IPS-18c (cell line): Measurements from ENCODE around the gene TMTC2.
"Not testable (repeated sequence)": the region's sequence is repeated elsewhere in the genome, so short reads cannot be mapped to it uniquely, and the experiment has no call there.

ENCODE experiments used
- H3K4me3 ChIP-seq: 2 replicates; pipeline ENCODE4 v1.7.0; 2013; ENCODE audit warnings: low read depth, mild to moderate bottlenecking, low read length, moderate library complexity; ENCODE audit not compliant: insufficient read depth
- H3K9me3 ChIP-seq: one replicate; pipeline ENCODE4 v1.6.1; 2013; ENCODE audit warnings: mild to moderate bottlenecking, low read length, moderate library complexity; ENCODE audit not compliant: control insufficient read depth, insufficient read depth

Gene TMTC2

DNA sequence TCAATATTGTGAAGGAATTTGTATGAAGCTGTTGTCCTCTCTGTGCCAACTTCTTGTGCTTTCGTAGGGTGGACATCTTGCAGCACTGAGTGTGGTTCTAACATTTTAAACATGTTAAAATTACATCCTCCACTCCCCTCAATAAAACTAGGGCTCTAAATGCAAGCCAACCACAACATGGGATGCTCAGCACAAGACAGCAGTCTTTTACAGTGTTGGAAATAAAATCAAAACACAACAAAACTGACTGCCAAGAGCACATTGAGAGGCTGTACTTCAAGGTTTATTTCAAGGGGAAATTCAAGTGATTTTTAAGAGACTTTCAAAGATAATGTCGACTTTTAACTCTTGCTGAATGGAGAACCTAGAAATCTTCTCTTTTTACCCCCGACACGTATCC is 396.9 kb downstream of the TMTC2 start:
- Histone ChIP-seq H3K4me3 (no peak overlapping the region), H3K9me3 (no peaks in the 10 kb centered on the region)

DNA sequence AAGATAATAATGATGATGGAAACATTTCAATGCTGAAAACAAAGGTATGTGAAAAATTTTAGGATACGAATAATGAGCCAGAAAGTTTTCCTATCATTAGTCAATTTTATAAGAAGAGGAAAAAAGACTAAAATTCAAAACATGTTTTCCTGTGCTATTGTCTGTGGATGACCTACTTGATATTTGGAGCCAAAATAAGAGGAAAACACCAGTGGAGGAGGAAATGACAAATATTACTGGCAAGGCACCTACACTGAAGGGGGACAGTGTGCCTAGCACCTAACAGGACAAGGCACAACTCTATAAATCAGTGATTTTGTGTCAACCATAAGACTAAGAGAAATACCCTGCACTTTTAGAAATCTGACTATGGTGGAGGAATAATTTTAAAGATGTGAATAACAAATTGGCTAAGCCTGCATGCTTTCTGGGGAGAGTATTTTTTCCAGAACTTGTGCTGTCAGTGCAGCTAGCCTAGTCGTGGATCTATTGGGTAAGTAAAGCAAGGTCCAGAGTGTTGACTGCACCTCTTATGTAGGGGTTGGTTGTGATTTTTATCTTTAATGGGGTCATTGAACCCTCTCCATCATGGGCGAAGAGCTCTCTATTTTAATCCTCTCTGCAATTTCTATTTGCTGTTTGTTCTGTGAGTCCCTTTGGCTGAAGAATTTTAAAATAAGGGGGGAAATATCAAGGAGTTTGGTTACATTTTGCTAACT is 398.0 kb downstream of the TMTC2 start:
- H3K9me3 ChIP-seq: no peaks in the 10 kb centered on the region
- no peak overlapping the region for H3K4me3 ChIP-seq

DNA sequence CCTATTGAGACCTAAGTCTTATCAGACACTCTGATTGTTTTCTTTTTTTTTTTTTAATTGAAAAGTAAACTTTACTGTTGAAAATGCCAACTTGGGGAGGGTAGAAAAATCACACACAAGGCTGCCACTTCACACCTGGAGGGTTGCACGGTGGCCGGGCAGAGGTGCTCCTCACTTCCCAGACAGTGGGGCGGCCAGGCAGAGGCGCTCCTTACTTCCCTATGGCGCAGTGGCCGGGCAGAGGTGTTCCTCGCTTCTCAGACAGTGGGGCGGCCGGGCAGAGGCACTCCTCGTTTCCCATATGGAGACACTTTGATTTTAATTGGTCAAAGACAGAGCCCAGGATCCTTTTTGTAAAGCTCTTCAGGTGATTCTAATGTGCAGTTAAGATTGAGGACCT is 399.3 kb downstream of the TMTC2 start:
- Histone ChIP-seq H3K9me3 (no peaks in the 10 kb centered on the region), H3K4me3 (no peak overlapping the region)

DNA sequence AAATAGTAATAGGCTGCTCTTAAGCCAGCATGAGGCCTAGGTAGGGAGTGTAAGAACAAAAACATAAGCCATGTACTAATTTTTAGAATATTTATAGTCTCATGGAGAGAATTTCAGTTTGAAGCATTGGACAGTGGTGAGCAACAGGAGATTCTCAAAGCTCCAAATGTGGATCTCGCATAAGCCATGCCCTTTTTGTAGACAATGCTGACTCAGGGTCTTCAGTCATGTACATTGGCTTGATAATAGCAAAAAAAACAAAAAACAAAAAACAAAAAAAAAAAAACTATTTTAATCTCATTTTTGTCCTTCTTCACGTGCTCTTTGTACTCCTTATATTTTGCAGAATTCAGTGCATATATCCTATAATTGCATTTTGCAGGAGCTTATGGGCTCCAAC is 402.9 kb downstream of the TMTC2 start:
- no peak overlapping the region for H3K4me3 ChIP-seq
- H3K9me3 ChIP-seq: no peaks in the 10 kb centered on the region

DNA sequence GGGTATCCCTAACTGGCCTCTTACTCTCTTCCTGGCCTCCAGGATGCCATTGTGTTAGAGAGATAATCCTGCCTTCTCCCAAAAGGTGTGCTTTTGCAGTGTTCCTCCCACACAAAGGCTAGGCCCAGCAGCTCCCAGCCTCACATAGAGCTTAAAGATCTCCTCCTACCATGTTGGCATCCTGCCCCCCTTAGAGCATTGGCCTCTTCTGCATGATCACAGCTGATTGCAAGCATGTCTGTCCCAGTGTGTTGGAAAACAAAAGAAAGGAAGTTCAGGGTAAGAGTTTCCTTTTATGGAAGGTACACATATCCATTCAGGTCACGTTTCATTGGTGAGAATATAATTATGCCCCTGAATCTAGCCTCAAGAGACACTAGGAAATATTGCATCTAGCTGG is 405.4 kb downstream of the TMTC2 start:
- Histone ChIP-seq H3K9me3 (no peaks in the 10 kb centered on the region), H3K4me3 (no peak overlapping the region)

DNA sequence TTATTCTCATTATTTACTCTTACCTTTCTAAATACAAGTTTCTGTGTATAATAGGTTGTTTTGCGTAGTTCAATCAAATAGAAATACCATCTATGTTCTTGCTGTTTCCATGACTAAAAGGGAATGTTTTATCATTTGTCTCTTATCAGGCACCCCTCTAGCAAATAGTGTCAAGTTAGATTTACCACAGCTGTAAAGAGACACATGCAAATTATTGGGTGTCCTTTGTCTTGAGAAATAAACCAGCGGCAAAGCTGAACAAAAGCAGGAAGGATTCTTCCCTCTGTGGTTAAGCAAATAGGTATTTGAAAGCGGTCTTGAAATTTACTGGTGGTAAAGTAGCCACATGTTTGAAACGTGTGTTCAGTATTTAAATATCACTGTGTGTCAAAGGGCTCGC is 405.9 kb downstream of the TMTC2 start:
- no peaks in the 10 kb centered on the region for H3K9me3 ChIP-seq
- H3K4me3 ChIP-seq: no peak overlapping the region

DNA sequence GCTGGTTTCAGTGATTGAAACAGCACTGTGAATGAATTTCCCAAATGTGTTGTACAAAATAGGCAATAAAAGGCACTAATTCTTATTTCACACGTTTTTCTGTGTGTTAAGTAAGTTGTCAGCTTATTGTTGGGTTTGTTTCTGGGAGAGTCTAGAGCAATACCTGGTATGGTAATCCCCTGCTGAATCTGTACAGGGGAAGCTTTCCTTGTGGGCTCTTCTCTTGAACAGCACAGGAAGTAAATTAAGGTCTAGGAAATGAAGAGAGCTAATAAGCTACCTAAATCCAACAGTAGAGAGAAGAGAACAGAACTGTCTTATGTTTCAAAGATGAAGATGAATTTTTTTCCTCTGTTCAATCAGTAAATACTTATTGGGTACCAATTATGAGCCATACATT is 406.7 kb downstream of the TMTC2 start:
- no peak overlapping the region for H3K4me3 ChIP-seq
- no peaks in the 10 kb centered on the region for H3K9me3 ChIP-seq

DNA sequence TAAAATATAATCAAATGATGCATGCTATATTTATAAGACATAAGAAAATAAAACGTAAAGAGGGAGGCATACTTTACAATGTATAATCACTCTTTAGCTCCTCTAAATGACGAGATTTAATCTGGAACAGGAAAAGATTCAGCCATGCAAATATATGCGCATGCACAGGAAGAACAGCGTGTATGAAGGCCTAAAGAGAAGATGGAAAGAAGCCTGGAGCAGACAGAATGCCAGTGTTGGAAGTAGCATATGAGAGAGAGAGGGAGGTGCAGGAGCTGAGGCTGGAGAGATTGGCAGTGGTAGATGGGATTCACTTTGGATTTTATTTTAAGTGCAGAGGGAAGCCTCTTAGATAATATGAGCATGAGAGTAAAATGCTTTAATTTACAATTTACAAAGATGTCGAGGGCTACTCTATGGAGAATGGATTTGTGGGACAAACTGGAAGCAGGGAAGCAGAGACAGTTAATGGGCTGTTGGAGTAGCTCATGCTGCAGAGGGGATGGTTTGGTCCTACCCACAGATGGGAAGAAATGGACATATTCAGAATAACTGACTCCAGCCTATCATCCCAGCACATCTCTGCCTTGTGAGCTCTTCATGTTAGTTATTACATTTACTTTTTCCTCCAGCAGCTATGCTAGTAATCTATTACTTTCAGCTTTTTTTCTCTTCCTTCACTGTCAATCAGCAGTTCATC is 411.1 kb downstream of the TMTC2 start:
- no peaks in the 10 kb centered on the region for H3K9me3 ChIP-seq
- H3K4me3 ChIP-seq: no peak overlapping the region

DNA sequence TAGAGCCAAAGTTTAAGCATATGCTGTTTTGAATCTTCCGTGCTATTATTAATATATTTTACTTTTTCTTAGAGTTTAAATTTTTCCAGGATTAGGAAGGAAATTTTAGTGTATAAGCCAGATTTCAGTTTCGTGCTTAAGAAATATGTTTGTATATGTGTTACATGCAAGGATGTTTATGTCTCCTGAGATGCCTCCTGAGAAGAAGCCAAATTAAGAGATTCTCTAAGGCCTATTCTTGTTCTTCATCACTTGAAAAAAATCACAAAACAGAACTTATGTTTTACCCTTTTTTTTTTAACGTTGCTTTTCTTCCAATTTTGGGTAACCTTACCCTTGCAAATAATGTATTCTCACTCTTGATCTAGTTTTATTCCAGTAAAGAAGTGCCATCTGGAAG is 412.7 kb downstream of the TMTC2 start:
- Histone ChIP-seq H3K9me3 (no peaks in the 10 kb centered on the region), H3K4me3 (no peak overlapping the region)

DNA sequence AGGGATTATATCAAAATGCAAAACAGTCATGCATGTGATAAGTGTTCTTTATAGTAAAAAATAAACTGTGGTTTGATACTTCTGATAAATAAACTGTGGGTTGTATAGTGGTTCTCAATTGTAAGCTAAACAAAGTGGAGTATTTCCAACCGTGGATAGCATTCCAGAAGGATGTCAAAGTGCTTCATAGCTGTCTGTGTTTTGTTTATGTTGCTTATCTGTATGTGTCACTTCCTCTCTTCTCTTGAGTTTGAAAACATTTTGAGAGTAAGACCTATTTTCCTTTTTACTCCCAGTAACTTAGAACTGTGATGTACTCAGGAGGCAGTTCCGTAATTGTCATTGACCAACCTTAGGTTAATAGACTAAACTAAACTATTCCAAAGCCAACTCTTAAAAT is 415.8 kb downstream of the TMTC2 start:
- Histone ChIP-seq H3K9me3 (no peaks in the 10 kb centered on the region), H3K4me3 (no peak overlapping the region)

DNA sequence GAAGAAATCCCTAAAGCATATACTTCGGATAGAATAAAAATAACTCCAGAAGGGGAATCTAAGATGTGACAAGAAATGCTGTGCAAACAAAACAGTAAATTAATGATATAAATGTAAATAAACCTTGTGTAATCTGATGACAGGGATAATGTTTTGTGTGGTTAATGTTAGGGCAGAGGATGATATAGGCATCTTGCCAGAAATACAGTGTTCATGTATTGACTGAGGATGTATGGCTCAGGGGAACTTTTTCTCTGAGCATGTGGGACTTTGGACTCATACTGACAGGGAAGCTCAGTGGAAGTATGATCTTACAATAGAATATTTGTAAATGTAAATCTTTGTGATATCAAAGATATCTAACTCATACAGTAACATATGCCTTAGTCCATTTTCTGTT is 420.2 kb downstream of the TMTC2 start:
- Histone ChIP-seq H3K9me3 (no peaks in the 10 kb centered on the region), H3K4me3 (no peak overlapping the region)

DNA sequence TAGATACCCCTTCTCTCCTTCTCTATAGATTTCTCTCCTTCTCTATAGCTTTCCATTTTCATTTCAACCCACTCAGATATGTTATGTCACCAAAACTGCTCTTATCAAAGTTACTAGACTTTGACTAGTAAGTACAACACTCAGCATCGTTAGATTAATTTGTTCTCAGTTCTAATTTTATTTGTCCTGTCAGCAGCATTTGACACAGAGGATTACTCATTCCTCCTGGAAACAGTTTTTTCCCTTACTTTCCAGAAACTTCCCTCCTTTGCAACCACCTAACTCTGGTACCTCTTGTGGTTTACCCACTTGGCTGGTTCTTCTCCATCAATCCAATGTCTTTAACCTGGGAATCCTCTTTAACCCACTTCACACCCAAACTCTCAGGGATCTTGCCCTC is 423.7 kb downstream of the TMTC2 start:
- Histone ChIP-seq H3K4me3 (no peak overlapping the region), H3K9me3 (no peaks in the 10 kb centered on the region)

DNA sequence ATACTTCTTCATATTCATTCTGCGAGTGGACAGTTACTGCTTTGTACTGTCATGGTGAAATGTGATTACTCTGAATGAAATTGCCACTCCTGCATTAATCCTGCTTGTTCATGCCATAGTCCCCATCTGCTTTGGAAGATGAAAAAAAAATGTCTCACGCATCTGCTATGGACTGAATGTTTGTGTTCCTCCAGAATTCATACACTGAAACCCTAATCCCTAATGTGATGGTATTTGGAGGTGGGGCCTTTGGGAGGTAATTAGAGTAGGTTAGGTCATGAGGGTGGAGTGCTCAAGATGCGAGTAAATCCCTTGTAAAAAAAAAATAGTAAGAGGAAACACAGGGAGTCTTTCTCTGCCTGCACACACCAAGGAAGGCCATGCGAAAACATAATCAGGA is 427.2 kb downstream of the TMTC2 start:
- H3K4me3 ChIP-seq: no peak overlapping the region

DNA sequence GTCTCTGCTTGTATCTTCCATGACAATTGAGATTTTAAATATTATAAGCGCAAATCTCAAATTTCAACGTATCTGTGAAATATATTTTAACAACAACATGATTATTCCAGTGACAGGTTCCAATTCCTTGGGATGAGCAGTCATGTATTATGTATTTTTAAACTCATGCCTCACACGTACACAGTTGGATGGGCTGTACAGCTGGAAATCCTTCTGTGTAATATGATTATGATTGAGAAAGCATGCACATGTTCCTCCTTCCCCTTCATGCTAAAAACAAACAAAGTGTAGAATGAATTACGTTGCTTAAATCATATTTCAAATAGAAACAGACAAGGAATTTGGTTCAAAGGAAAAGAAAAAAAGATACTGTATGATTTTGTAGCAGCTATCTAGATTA is 428.3 kb downstream of the TMTC2 start:
- no peak overlapping the region for H3K4me3 ChIP-seq
- no peaks in the 10 kb centered on the region for H3K9me3 ChIP-seq

More for the DNA sequence above, 427.2 kb downstream of the TMTC2 start:
- no peaks in the 10 kb centered on the region for H3K9me3 ChIP-seq

DNA sequence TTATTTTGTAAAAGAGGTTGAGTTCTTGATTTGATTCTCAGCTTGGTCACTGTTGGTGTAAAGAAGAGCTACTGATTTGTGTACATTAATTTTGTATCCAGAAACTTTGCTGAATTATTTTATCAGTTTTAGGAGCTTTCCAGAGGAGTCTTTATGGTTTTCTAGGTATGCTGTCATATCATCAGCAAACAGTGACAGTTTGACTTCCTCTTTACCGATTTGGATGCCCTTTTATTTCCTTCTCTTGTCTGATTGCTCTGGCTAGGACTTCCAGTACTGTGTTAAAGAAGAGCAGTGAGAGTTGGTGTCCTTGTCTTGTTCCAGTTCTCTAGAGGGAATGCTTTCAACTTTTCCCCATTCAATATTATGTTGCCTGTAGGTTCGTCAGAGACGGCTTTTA is 431.2 kb downstream of the TMTC2 start:
- not testable (repeated sequence) for H3K9me3 ChIP-seq

DNA sequence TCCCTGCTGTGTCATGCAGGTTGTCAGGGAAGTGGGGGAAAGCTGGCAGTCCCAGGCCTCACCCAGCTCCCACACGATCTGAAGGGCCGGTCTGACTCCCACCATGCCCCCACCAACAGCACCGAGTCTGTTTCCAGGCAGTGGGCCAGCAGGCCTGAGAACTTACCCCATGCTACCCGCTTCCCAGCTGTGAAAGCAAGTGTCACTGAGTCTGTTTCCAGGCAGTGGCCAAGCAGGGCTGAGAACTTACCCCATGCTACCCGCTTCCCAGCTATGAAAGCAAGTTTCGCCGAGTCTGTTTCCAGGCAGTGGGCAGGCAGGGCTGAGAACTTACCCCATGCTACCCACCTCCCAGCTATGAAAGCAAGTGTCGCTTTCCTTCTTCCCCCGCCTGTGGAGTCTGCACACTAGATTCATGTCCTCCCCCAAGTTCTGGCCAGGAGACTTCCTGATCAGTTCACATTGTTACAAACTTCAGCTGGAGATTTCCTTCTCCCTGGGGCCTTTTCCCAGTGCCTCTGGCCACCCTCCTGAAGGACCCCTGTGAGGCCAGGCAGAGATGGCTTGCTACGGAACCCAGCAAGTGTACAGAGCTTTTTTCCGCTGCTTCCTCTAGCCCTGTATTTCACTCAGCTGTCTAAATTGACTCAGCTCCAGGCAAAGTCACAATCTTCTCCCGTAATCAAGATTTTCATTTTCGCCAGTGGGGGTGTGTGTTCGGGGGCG is 435.4 kb downstream of the TMTC2 start:
- H3K4me3 ChIP-seq: no peak overlapping the region

More for the DNA sequence above, 431.2 kb downstream of the TMTC2 start:
- H3K4me3 ChIP-seq: not testable (repeated sequence)

DNA sequence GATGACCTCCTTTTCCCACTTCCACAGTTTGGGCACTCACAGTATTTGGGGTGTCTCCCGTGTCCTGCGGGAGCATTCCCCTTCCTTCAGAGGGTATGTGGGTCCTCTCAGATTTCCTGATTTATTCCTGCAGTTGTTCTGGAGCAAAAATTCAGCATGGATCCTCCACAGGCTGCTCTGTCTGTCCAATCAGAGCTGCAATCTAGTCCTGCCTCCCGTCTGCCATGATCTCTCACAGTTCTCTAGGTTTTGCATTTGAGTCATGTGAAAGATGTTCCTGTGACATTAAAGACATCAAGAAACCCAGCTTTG is 435.9 kb downstream of the TMTC2 start:
- Histone ChIP-seq H3K9me3 (no peaks in the 10 kb centered on the region), H3K4me3 (no peak overlapping the region)

More for the DNA sequence above, 435.4 kb downstream of the TMTC2 start:
- no peaks in the 10 kb centered on the region for H3K9me3 ChIP-seq

DNA sequence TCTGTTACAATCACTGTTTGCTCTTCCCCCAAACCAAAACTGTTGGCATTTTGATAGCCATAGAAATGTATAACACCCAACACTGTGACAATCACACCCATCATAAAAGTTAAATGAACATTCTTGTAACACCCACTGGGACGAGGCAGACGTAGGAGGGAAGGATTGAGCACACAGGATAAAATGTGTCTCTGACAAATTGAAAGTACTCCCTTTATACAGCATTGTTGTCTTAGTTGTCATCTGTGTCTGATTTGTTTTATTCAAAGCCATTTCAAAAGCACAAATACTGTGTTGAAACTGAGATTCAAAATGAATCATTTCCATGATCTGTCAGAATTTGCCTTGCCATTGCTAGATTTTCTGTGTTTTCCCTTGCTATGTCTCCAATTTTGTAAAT is 436.3 kb downstream of the TMTC2 start:
- no peaks in the 10 kb centered on the region for H3K9me3 ChIP-seq
- no peak overlapping the region for H3K4me3 ChIP-seq
